HS-27A (cell line): ENCODE measurements around the gene CBX5.

Source experiments
- DNase-seq: peaks from one replicate; pipeline ENCODE4 v3.0.0-alpha.2; 2012; ENCODE audit warnings: low read depth, missing footprints

Gene CBX5

GRCh38 chr12:54225666-54226065 lies 54.3 kb downstream of the CBX5 start:
- no peak for DNase-seq

DNA sequence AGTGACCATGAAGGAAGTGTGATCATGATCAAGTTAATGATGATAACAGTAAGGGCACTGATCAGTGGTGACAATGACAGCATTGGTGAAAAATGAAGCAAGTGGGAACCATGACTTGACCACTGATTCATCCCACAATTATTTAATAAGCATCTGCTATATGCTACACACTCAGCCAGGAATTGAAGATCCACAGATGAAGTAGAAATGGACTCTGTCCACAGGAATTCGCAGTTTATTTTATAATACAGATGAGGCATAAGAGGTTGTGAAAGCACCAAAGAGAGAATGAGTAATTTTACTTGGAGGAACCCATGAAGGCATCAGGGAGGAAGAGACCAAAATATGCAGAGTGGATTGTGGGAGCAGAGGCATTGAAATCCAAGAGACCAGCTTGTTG lies 57.3 kb downstream of the CBX5 start:
- peak; percentile 88 for DNase-seq

- no peak for DNase-seq
Observed at GRCh38 chr12:54221402-54221984, 58.4 kb downstream of the CBX5 start.

GRCh38 chr12:54220567-54220966 lies 59.4 kb downstream of the CBX5 start:
- no peak for DNase-seq

DNA sequence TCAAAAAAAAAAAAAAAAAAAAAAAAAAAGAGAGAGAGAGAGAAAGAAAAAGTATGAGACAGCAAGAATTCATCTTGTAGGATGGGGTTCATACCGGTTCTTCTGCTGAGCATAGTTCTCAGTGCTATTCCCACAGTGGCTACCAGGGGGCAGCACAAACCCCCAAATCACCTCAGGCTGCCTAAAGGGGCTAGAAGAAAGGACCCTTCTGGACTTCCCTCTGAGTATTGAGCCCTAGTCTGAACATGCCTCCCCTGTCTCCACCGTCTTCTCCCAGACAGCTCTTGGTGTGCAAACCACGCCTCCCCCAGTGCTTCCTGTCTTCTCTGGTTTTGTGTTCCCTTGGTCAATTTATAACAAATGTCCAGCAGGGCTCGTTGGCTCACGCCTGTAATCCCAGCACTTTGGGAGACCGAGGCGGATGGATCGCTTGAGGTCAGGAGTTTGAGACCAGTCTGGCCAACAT lies 59.8 kb downstream of the CBX5 start:
- DNase-seq: peak; percentile 46

- DNase-seq: no peak
Observed at GRCh38 chr12:54217774-54218241, 62.1 kb downstream of the CBX5 start.

- peak; percentile 68 for DNase-seq
Observed at GRCh38 chr12:54216797-54217661, 62.9 kb downstream of the CBX5 start.

- DNase-seq: no peak
Observed at GRCh38 chr12:54215989-54216796, 63.7 kb downstream of the CBX5 start.

- peak; percentile 74 for DNase-seq
Observed at GRCh38 chr12:54214553-54215406, 65.1 kb downstream of the CBX5 start.

DNA sequence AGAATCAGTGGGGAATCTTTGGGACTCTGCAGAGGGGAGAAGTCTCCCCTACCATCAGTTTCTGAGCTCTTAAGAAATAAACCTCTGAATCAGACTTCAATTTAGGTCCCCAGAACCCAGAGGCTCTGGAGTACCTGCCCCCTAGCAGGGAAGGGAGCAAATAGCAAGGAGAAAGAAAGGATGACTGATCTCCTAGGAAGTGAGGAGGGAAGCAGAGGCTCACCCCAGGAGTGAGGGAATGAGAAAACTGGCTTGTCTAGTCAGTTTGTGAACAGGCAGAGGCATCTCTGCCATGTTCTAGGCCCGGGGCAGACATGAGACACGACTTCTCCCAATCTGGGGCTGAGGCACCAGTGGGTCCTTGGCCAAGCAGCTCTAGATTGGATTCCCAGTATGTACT lies 66.8 kb downstream of the CBX5 start:
- DNase-seq: no peak

DNA sequence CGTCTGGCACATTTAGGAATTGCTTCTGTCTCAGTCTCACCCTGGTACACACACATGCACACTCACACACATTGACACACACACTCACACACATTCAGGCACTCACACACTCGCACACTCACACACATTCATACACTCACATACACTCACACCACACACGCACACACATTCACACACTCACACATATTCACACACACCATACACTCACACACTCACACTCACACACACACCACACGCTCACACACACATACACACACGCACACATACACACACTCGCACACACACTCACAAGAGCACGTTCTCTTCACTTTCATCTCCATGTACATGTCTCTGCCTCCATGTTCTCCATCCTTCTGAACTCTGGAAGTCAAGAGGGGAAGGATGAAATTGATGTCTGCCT lies 68.0 kb downstream of the CBX5 start:
- no peak for DNase-seq

DNA sequence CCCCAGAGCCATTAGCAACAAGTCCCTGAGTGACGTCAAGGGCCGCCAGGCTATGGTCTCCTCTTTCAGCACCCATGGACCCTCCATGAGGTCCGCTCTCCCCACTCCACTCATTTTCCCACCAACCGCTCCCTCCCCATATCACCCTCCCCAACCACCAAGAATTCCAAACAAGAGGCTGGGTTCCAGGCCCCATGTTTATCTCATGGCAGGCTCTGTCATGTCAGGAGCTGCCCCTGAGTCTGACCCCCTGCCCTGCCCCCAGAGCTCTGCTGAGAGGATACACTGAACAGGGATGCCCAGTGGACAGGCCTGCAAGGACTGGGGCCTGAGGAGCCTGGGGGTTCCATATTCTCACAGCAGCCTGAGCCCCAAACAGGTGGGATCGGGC lies 69.5 kb downstream of the CBX5 start:
- DNase-seq: no peak

- no peak for DNase-seq
Observed at GRCh38 chr12:54208591-54208990, 71.3 kb downstream of the CBX5 start.

GRCh38 chr12:54207539-54208294 lies 72.2 kb downstream of the CBX5 start:
- DNase-seq: no peak

GRCh38 chr12:54206791-54207190 lies 73.1 kb downstream of the CBX5 start:
- no peak for DNase-seq

- DNase-seq: no peak
Observed at GRCh38 chr12:54204316-54204715, 75.6 kb downstream of the CBX5 start.

GRCh38 chr12:54201001-54201794 lies 78.7 kb downstream of the CBX5 start:
- DNase-seq: no peak

DNA sequence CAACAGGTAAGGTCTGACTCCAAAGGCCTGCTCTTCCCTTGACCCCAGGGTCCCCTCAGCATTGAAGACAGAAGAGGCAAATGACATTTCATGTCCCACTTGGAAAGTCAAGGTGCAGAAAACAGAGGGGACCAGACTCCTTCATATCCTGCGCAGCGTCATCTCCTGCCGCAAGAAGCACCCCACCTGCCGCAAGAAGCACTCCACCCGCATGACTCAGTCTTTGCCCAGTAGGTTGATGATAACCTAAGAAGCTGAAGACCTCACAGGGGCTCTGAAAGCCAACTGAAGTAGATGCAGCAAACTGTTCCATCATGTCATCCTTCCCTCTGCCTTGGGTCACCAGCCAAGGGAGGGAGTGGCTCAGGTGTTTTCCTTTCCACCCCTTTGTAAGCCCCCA lies 79.5 kb downstream of the CBX5 start:
- DNase-seq: no peak

DNA sequence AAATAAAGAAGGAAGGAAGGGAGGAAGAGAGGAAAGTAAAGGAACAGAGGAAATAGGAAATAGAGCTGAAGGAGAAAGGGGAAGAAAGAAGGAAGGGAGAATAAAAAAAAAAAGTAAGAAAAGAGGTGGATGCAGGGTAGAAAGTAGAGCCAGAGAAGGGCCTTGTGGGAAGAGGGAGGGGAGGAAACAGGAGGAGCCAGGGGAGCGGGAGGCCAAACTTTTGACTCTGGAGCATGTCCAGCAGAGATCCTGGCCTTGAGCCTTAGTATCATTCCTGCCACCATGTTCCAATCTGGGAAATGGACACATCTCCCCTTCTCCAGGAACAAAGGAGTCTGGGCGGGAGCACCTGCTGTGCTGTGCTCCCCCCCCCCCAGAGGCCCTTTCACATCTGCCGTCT lies 80.0 kb downstream of the CBX5 start:
- no peak for DNase-seq

GRCh38 chr12:54199034-54199433 lies 80.9 kb downstream of the CBX5 start:
- DNase-seq: no peak
